H1 (cell line): Measurements from ENCODE around the gene CEP152. TPM values are rescaled to one million over a fixed set of nuclear protein-coding genes. Genes with fewer than 3 reads are reported as not detected.

Source experiments
- CTCF ChIA-PET: fragments of 300-600 bp; sonication (Branson Sonifier 250); formaldehyde crosslinking; loops from one replicate; lab custom pipeline; 2021; ENCODE audit not compliant: partially characterized antibody; lab: Charles Lee
- POLR2A ChIA-PET: fragments of 300-600 bp; sonication (Branson Sonifier 250); formaldehyde crosslinking; loops from one replicate; lab custom pipeline; 2021; ENCODE audit warnings: inconsistent platforms; ENCODE audit not compliant: partially characterized antibody; lab: Charles Lee
- DNase-seq, 2 experiments: peaks; one replicate each; pipeline versions ENCODE4 v3.0.0 to v3.0.0-alpha.2; 2010 to 2022; ENCODE audit warnings: low spot score in 2 of 2, low read depth in 1 of 2, mixed read lengths in 1 of 2
- FAIRE-seq: peaks from 2 replicates; lab custom pipeline; 2011; peaks lifted over from hg19 to GRCh38; lab: Jason Lieb, UNC
- H2AFZ ChIP-seq: 2 replicates; pipeline ENCODE4 v1.8.1; 2012; ENCODE audit warnings: low read length, inconsistent platforms
- H2AK5ac ChIP-seq: 2 replicates; pipeline ENCODE4 v1.6.1; 2013; ENCODE audit warnings: low read depth, low read length
- H2BK120ac ChIP-seq: replicated peaks from 2 replicates; pipeline ENCODE3; 2013; ENCODE audit warnings: low read depth, low read length, inconsistent platforms
- H2BK12ac ChIP-seq: 2 replicates; pipeline ENCODE4 v1.6.1; 2013; ENCODE audit warnings: low read depth, low read length
- H2BK15ac ChIP-seq: 2 replicates; pipeline ENCODE4 v1.6.1; 2013; ENCODE audit warnings: low read length
- H2BK20ac ChIP-seq: 2 replicates; pipeline ENCODE4 v1.6.1; 2013; ENCODE audit warnings: low read length
- H2BK5ac ChIP-seq: 2 replicates; pipeline ENCODE4 v1.6.1; 2013; ENCODE audit warnings: low read depth, low read length
- H3K14ac ChIP-seq: 2 replicates; pipeline ENCODE4 v1.6.1; 2013; ENCODE audit warnings: inconsistent platforms; ENCODE audit not compliant: insufficient read length
- H3K18ac ChIP-seq: 2 replicates; pipeline ENCODE4 v1.6.1; 2013; ENCODE audit warnings: low read length; ENCODE audit errors: extremely low read depth
- H3K23ac ChIP-seq: 2 replicates; pipeline ENCODE4 v1.6.1; 2013; ENCODE audit warnings: inconsistent platforms; ENCODE audit not compliant: insufficient read length
- H3K23me2 ChIP-seq: 2 replicates; pipeline ENCODE4 v1.6.1; 2013; ENCODE audit warnings: low read depth, low read length
- H3K27ac ChIP-seq: 2 replicates; pipeline ENCODE4 v1.6.1; 2011; ENCODE audit warnings: low read depth, low read length, inconsistent platforms
- H3K27me3 ChIP-seq, 4 experiments: replicated peaks in 1 of 4; 1 replicate in 1 of 4; 2 replicates in 3 of 4; pipeline versions ENCODE4 v1.6.1 to v1.8.1; 2011 to 2013; ENCODE audit warnings: low read length in 3 of 4, mild to moderate bottlenecking in 3 of 4, inconsistent platforms in 2 of 4, mixed read lengths in 2 of 4, moderate library complexity in 1 of 4; ENCODE audit not compliant: control insufficient read depth in 3 of 4, insufficient read depth in 3 of 4; ENCODE audit errors: extremely low read depth in 1 of 4
- H3K36me3 ChIP-seq, 4 experiments: 2 replicates each; pipeline versions ENCODE4 v1.6.1 to v1.8.1; 2011 to 2013; ENCODE audit warnings: mild to moderate bottlenecking in 4 of 4, low read length in 3 of 4, moderate library complexity in 2 of 4, control low read depth in 1 of 4, inconsistent platforms in 1 of 4; ENCODE audit not compliant: insufficient read depth in 4 of 4, control insufficient read depth in 2 of 4
- H3K4ac ChIP-seq: replicated peaks from 2 replicates; pipeline ENCODE3; 2013; ENCODE audit warnings: low read length, low read depth, mixed read lengths, inconsistent platforms; ENCODE audit not compliant: insufficient read length
- H3K4me1 ChIP-seq, 4 experiments: replicated peaks in 1 of 4; 1 replicate in 1 of 4; 2 replicates in 3 of 4; pipeline versions ENCODE4 v1.6.1 to v1.8.1; 2011 to 2013; ENCODE audit warnings: low read length in 3 of 4, inconsistent platforms in 2 of 4, mixed read lengths in 1 of 4; ENCODE audit not compliant: insufficient read depth in 4 of 4, control insufficient read depth in 3 of 4
- H3K4me2 ChIP-seq, 2 experiments: 2 replicates each; pipeline versions ENCODE4 v1.6.1 to v1.8.1; 2011 to 2013; ENCODE audit warnings: low read depth in 2 of 2, low read length in 2 of 2, control low read depth in 1 of 2, inconsistent platforms in 1 of 2, mild to moderate bottlenecking in 1 of 2; ENCODE audit not compliant: insufficient read depth in 1 of 2
- H3K4me3 ChIP-seq, 4 experiments: fragments of 200-600, 300-600 bp in 1 of 4; sonication (generic), shearing (Covaris generic), sonication (Bioruptor Twin) in 1 of 4; 2 replicates each; pipeline versions ENCODE4 v1.5.1 to v1.8.1; 2011 to 2016; ENCODE audit warnings: low read length in 4 of 4, low read depth in 3 of 4, control low read depth in 2 of 4, inconsistent platforms in 2 of 4, mild to moderate bottlenecking in 2 of 4, mixed read lengths in 1 of 4, moderate library complexity in 1 of 4; ENCODE audit not compliant: insufficient read depth in 2 of 4; ENCODE audit errors: extremely low read depth in 1 of 4
- H3K56ac ChIP-seq: replicated peaks from 2 replicates; pipeline ENCODE3; 2013; ENCODE audit warnings: low read depth, mild to moderate bottlenecking, mixed read lengths, low read length, inconsistent platforms; ENCODE audit not compliant: insufficient read length
- H3K79me1 ChIP-seq: 2 replicates; pipeline ENCODE4 v1.6.1; 2013; ENCODE audit warnings: low read depth, low read length, control low read depth
- H3K79me2 ChIP-seq, 2 experiments: 2 replicates each; pipeline versions ENCODE4 v1.6.1 to v1.8.1; 2012 to 2013; ENCODE audit warnings: low read length in 2 of 2, mild to moderate bottlenecking in 2 of 2, inconsistent platforms in 1 of 2; ENCODE audit not compliant: insufficient read depth in 2 of 2, control insufficient read depth in 1 of 2
- H3K9ac ChIP-seq, 4 experiments: replicated peaks in 1 of 4; 1 replicate in 1 of 4; 2 replicates in 3 of 4; pipeline versions ENCODE4 v1.6.1 to v1.8.1; 2011 to 2013; ENCODE audit warnings: low read depth in 3 of 4, low read length in 3 of 4, control low read depth in 2 of 4, mild to moderate bottlenecking in 2 of 4, moderate library complexity in 2 of 4, inconsistent platforms in 1 of 4; ENCODE audit errors: extremely low read depth in 1 of 4
- H3K9me3 ChIP-seq, 2 experiments: 2 replicates each; pipeline versions ENCODE4 v1.6.1 to v1.8.1; 2012 to 2013; ENCODE audit warnings: mild to moderate bottlenecking in 2 of 2, moderate library complexity in 2 of 2, control low read depth in 1 of 2, inconsistent platforms in 1 of 2, low read depth in 1 of 2, low read length in 1 of 2, mixed read lengths in 1 of 2; ENCODE audit not compliant: insufficient read depth in 2 of 2
- H4K20me1 ChIP-seq, 2 experiments: replicated peaks in 1 of 2; 2 replicates each; pipeline versions ENCODE3 to v1.8.1; 2011 to 2013; ENCODE audit warnings: inconsistent platforms in 2 of 2, low read length in 2 of 2, mild to moderate bottlenecking in 1 of 2; ENCODE audit not compliant: insufficient read depth in 2 of 2, control insufficient read depth in 1 of 2
- H4K5ac ChIP-seq: 2 replicates; pipeline ENCODE4 v1.6.1; 2013; ENCODE audit warnings: low read length, low read depth, mixed read lengths, inconsistent platforms; ENCODE audit not compliant: insufficient read length
- H4K8ac ChIP-seq: 2 replicates; pipeline ENCODE4 v1.8.0; 2013; ENCODE audit warnings: mild to moderate bottlenecking, moderate library complexity, low read length, inconsistent platforms; ENCODE audit not compliant: insufficient read depth; ENCODE audit errors: extremely low read depth
- H4K91ac ChIP-seq: replicated peaks from 2 replicates; pipeline ENCODE3; 2013; ENCODE audit warnings: low read length, mixed read lengths, inconsistent platforms; ENCODE audit not compliant: insufficient read length
- BACH1 ChIP-seq: IDR thresholded peaks from 2 replicates; pipeline ENCODE4 v1.6.1; 2012; ENCODE audit warnings: low read length, improper control_type of control experiment
- CBX5 ChIP-seq: fragments of 300-800, 300-1000 bp; sonication (generic); IDR thresholded peaks from 2 replicates; pipeline ENCODE4 v1.7.1; 2016; ENCODE audit warnings: antibody characterized with exemption, low read length, low read depth
- CTCF ChIP-seq, 3 experiments: IDR thresholded peaks; 1 replicate in 2 of 3; 2 replicates in 1 of 3; pipeline versions ENCODE4 v1.5.1 to v1.6.1; 2011; ENCODE audit warnings: low read length in 3 of 3, mild to moderate bottlenecking in 3 of 3, inconsistent platforms in 2 of 3, low read depth in 1 of 3, moderate library complexity in 1 of 3; ENCODE audit not compliant: insufficient read depth in 1 of 3; ENCODE audit errors: control extremely low read depth in 1 of 3
- EZH2 ChIP-seq: fragments of 200-600 bp; sonication (generic); IDR thresholded peaks from 2 replicates; pipeline ENCODE4 v1.7.1; 2012; ENCODE audit warnings: low read depth, mild to moderate bottlenecking, moderate library complexity, low read length, inconsistent platforms; ENCODE audit not compliant: severe bottlenecking
- HDAC2 ChIP-seq, 2 experiments: fragments of 300-600 bp in 1 of 2; sonication (generic) in 1 of 2; IDR thresholded peaks; 2 replicates each; pipeline ENCODE4 v1.6.1; 2011 to 2012; ENCODE audit warnings: low read depth in 2 of 2, low read length in 2 of 2, mild to moderate bottlenecking in 2 of 2, moderate library complexity in 2 of 2, borderline replicate concordance in 1 of 2, inconsistent platforms in 1 of 2
- KDM1A ChIP-seq: fragments of 200-600, 300-600 bp; sonication (generic); IDR thresholded peaks from 2 replicates; pipeline ENCODE4 v1.7.1; 2016; ENCODE audit warnings: mild to moderate bottlenecking, low read length, borderline replicate concordance
- KDM5A ChIP-seq: fragments of 200-600 bp; IDR thresholded peaks from 2 replicates; pipeline ENCODE4 v1.7.1; 2012; ENCODE audit warnings: mild to moderate bottlenecking, low read length, inconsistent platforms, mixed read lengths
- MAFK ChIP-seq: IDR thresholded peaks from 2 replicates; pipeline ENCODE4 v1.6.1; 2012; ENCODE audit warnings: low read depth, mild to moderate bottlenecking, improper control_type of control experiment, low read length
- RBBP5 ChIP-seq: IDR thresholded peaks from 2 replicates; pipeline ENCODE4 v1.7.1; 2012; ENCODE audit warnings: low read depth, mild to moderate bottlenecking, inconsistent platforms, low read length, moderate library complexity, borderline replicate concordance
- RXRA ChIP-seq: IDR thresholded peaks from 2 replicates; pipeline ENCODE4 v1.6.1; 2011; ENCODE audit warnings: low read depth, mild to moderate bottlenecking, low read length, moderate library complexity; ENCODE audit not compliant: insufficient read depth
- TAF1 ChIP-seq: IDR thresholded peaks from 2 replicates; pipeline ENCODE4 v1.6.1; 2011; ENCODE audit warnings: mild to moderate bottlenecking, low read depth, low read length
- WGBS, 2 experiments: shearing (Covaris generic) in 1 of 2; methylation state at CpG; one replicate each; pipeline versions ENCODE4 v1.1.6 to v1.1.7; 2013 to 2015; ENCODE audit warnings: low lambda C conversion rate in 2 of 2, mixed read lengths in 2 of 2, inconsistent platforms in 1 of 2, low coverage in 1 of 2, missing lambda C conversion rate in 1 of 2; ENCODE audit not compliant: insufficient replicate concordance in 2 of 2, insufficient coverage in 1 of 2, insufficient read length in 1 of 2; ENCODE audit errors: extremely low coverage in 1 of 2, missing lambda C conversion rate in 1 of 2; 5-methylcytosine and 5-hydroxymethylcytosine counted together
- polyA plus RNA-seq, 7 experiments: library from polyadenylated mRNA; depleted of rRNA in 3 of 7; stranded (reverse) in 5 of 7; unstranded in 2 of 7; fragments of >200 nt in 5 of 7; fragments of 200-250 nt in 2 of 7; gene quantifications; 1 replicate in 5 of 7; 2 replicates in 1 of 7; 4 replicates in 1 of 7; pipeline versions ENCODE4 v1.2.1 to v1.2.3, GENCODE V29; 2011 to 2013; ENCODE audit warnings: missing spikeins in 2 of 7, mixed read lengths in 2 of 7
- total RNA-seq: library from RNA; stranded (reverse); fragmentation: NEBNext Ultra II Directional; extraction: Animal tissue kit (Norgen Biotek cat#: 25700); gene quantifications from 2 replicates; pipeline ENCODE4 v1.2.1, GENCODE V29; 2021

CEP152 gene
- total and polyA plus RNA-seq, 2 of the 8 experiments (the other 6 are each of a cell fraction or from before 2014, with no cell fraction given) = 1.4 to 16.2 TPM

GRCh38 chr15:48784756-48785155 is 26.1 kb downstream of the CEP152 start:
- Histone ChIP-seq H4K5ac (no peak overlapping the region), H2BK120ac (no peak overlapping the region), H3K4me2 (no peak overlapping the region), H3K79me2 (no peaks in the 10 kb centered on the region), H4K8ac (no peak overlapping the region), H3K23me2 (no peaks in the 10 kb centered on the region), H2BK15ac (no peak overlapping the region), H3K4me1 (peaks cover 0 to 4% (median 1%) of the 10 kb centered on the region in 4 experiments; a peak in 1 of 7 replicates), H3K27me3 (no peaks in the 10 kb centered on the region), H2BK5ac (no peak overlapping the region), H3K27ac (no peak overlapping the region), H2AK5ac (no peak overlapping the region), H4K91ac (no peak overlapping the region), H3K23ac (no peak overlapping the region), H2AFZ (no peak overlapping the region), H3K9ac (no peak overlapping the region), H3K56ac (no peak overlapping the region), H4K20me1 (peaks cover 3 to 4% of the 10 kb centered on the region in 2 experiments), H3K18ac (no peak overlapping the region), H3K4me3 (no peak overlapping the region), H3K79me1 (no peaks in the 10 kb centered on the region), H3K4ac (no peak overlapping the region), H2BK20ac (no peak overlapping the region), H3K36me3 (peaks cover 0 to 49% (median 16%) of the 10 kb centered on the region in 4 experiments; a peak in 6 of 8 replicates), H2BK12ac (no peak overlapping the region), H3K14ac (no peak overlapping the region), H3K9me3 (no peaks in the 10 kb centered on the region)
- CTCF ChIA-PET = interaction anchor here (1.0 kb wide), 1 partner anchor 9 kb away, joined by 3 read pairs; no protein-coding TSS in a partner anchor
- 94% methylated on average over 2 of the region's 2 CpGs; no CpG with 5 or more reads in 1 of the 2 experiments for WGBS, 2 experiments
- DNase-seq = no peak
- POLR2A ChIA-PET = no interaction called here
- FAIRE-seq = no peak
- TF ChIP-seq TAF1 (no peak), CBX5 (no peak), RBBP5 (no peak), RXRA (no peak), CTCF (IDR thresholded peaks at IDR 0.05; ENCODE audit: control extremely low read depth in 1 of 3, insufficient read depth in 1 of 3, low read depth in 1 of 3, low read length in 3 of 3) (no peak), KDM5A (no peak), EZH2 (no peak), MAFK (no peak), KDM1A (no peak), BACH1 (no peak), HDAC2 (IDR thresholded peaks at IDR 0.05; ENCODE audit: borderline replicate concordance in 1 of 2, low read depth in 2 of 2, low read length in 2 of 2) (no peak)
